Myocyte (in vitro differentiated cells): Measurements from ENCODE around the gene RNU7-1. TPM values are rescaled to one million over a fixed set of nuclear protein-coding genes. Genes with fewer than 3 reads are reported as not detected.

ENCODE experiments used
- DNase-seq: peaks from one replicate; pipeline ENCODE4 v3.0.0-alpha.2; 2012; ENCODE audit warnings: low read depth
- total RNA-seq: library from RNA; depleted of rRNA; stranded (reverse); fragments of >200 nt; gene quantifications from 2 replicates; pipeline ENCODE4 v1.2.3, GENCODE V29; 2014

Gene RNU7-1
- total RNA-seq, 1 donor from 2014 or later, result not detected

DNA sequence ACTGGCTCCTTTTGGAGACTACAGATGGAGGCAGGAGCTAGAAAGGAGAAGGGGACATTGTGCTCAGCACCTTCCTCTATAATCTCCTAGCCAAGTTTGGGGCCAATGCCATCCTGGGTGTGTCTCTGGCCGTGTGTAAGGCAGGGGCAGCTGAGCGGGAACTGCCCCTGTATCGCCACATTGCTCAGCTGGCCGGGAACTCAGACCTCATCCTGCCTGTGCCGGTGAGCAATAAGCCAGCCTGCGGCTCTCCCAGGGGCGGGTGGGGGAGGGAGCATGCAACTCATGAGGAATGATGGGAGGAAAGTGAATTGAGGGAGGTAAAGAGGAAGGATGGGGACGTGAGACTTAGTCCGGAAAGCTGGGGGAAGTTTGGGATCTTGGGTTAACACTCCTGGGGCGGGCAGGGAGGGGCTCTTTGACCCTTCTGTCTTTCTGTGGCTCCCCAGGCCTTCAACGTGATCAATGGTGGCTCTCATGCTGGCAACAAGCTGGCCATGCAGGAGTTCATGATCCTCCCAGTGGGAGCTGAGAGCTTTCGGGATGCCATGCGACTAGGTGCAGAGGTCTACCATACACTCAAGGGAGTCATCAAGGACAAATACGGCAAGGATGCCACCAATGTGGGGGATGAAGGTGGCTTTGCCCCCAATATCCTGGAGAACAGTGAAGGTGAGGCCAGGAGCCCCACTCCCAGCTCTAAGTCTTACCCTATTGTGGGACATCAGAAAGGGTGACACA lies 26.0 kb upstream of the RNU7-1 start:
- peak; percentile 42 for DNase-seq

DNA sequence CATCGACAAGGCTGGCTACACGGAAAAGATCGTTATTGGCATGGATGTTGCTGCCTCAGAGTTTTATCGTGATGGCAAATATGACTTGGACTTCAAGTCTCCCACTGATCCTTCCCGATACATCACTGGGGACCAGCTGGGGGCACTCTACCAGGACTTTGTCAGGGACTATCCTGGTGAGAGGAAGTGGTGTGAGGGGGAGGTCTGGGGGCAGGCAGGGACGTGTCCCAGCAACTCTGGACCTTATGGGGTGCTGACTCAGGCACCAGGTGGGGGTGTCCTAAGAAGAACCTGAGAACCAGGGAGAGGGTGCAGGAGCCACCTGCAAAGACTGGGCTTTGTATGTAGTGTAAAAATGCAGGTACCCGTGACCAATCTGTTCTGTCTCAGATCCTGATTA lies 24.0 kb upstream of the RNU7-1 start:
- DNase-seq, result no peak

DNA sequence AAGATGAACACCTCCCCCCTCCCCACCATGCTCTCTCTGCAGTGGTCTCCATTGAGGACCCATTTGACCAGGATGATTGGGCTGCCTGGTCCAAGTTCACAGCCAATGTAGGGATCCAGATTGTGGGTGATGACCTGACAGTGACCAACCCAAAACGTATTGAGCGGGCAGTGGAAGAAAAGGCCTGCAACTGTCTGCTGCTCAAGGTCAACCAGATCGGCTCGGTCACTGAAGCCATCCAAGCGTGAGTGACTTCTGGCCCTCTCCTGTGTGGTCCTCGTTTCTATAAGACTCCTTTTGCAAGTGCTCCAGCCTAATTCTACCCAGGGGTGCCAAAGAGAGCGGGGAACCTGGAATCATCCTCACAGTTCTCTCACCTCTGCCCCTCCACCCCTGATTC lies 22.1 kb upstream of the RNU7-1 start:
- DNase-seq, result no peak

DNA sequence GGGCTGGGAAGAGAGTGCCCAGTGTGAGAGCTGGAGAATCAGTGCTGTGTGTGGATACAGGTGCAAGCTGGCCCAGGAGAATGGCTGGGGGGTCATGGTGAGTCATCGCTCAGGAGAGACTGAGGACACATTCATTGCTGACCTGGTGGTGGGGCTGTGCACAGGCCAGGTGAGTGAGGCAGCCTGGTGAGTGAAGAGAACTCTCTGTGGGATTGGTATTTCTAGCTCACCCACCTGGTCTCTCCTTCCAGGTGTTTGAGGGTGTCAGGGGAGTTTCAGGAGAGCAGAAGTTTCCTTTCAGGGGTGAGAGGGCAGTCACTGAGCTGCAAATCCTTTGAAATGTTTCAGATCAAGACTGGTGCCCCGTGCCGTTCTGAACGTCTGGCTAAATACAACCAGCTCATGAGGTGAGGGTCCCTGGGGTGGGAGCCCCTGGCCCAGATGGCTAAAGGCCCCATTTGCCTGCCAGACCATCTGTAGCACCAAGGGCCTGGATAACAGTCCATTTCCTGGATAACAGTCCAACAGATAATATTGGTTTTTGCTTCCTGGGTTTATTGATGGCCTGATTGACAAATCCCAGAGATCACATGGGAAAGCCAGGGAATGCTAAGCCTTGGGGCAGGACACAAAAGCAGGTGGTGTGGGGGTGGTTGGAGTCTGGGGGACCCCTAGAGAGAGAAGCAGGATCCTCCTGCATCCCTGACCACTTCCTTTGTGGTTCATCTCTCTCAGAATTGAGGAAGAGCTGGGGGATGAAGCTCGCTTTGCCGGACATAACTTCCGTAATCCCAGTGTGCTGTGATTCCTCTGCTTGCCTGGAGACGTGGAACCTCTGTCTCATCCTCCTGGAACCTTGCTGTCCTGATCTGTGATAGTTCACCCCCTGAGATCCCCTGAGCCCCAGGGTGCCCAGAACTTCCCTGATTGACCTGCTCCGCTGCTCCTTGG lies 21.3 kb upstream of the RNU7-1 start:
- no peak for DNase-seq

DNA sequence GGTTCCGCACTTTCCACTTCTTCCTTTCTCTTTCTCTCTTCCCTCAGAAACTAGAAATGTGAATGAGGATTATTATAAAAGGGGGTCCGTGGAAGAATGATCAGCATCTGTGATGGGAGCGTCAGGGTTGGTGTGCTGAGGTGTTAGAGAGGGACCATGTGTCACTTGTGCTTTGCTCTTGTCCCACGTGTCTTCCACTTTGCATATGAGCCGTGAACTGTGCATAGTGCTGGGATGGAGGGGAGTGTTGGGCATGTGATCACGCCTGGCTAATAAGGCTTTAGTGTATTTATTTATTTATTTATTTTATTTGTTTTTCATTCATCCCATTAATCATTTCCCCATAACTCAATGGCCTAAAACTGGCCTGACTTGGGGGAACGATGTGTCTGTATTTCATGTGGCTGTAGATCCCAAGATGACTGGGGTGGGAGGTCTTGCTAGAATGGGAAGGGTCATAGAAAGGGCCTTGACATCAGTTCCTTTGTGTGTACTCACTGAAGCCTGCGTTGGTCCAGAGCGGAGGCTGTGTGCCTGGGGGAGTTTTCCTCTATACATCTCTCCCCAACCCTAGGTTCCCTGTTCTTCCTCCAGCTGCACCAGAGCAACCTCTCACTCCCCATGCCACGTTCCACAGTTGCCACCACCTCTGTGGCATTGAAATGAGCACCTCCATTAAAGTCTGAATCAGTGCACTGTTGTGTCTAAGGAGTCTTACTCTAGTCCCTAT lies 20.4 kb upstream of the RNU7-1 start:
- no peak for DNase-seq

DNA sequence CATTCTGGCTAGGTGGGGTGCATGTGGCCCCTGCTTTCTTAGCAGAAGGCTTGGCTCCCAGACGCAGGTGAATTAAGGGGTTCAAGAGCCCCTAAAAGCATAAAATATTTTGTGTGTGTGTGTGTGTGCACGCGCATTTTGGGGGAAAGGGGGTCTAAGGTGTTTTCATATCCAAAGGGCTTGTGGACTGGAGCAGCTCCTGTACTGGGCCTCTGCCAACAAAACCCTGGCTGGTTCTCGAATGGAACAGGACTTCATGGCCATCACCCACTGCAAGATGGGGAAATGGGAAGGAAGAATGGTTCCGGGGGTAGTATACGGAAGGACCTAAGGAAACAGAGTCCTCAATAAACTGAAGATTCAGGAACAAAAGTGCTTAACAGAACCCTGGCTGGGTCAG lies 19.8 kb upstream of the RNU7-1 start:
- no peak for DNase-seq

DNA sequence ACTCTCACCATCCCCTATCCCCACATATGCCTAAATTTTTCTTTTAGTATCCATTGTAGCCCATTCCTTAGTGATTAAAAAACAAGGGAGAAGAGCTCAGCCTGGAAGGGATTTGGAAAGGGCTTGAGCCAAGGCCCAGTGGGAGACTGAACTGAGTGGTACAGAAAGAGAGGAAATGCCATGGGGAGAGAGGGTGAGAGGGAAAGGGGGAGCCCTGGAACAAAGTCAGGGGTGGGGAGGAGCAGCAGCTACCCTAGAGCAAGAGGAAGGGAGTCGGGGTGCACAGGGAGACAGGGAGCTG lies 18.4 kb upstream of the RNU7-1 start:
- DNase-seq, result no peak

DNA sequence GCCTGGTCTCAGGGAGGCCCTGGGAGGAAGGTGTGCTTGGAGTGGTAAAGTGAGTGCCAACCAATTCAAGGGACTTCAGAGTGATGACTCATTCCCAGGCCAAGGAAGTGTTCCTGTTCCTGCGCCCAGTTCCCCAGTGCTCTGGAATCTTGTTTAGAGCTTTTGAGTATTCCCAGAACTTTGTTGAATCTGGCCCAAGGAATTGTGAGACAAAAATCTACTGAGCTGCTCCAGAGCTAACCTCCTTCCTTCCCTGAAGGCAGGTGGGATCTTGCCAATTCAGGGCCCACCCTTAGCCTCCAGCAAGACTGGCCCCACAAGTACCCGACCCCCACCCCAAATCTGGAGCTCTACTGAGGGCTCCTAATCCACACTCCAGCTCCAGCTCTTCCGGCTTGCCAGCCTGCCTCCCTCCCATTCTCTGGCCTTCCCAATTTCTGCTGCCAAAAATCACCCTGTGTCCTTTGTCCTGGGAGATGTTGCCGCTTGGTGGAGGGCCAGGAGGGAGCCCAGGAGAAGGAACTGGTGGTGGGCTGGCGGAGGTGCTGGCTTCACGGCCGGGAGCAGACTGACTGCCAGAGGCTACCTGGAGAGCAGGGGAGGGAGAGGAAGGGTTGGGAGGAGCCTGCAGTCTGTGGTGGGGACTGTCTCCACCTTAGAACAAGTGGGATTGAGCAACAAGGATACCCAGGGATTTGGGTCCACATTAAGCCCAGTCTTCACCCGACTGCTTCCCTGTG lies 17.9 kb upstream of the RNU7-1 start:
- DNase-seq, result peak; percentile 88

DNA sequence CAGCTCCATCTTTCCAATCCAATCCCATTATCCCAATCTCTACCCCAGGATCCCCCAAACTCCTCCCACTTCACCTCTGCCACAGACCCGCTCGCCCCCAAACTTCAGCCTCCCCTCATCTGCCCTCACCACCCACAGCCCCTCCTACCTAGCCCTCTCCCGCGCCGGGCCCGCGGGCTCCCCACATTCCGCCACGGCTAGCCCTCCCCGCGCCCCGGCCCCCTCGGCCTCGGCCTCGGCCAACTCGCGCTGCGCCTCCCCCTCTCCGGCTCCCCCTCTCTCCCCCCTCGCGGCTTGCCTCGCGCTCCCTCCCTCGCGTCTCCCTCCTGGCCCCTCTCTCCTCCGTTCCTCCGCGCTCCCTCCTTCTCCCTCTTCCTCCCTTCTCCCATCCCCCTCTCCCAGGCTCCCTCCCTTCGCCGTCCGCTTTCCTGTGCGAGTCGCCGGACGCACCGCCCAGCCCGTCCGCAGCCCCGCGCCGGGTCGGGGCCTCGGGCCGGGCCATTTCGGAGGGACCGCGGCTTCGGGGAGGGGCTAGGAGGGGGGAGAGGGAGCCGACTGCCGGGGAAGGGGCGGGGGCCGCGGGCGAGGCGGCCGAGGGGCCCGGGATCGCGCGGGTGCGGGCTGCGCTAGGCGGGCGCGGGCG lies 16.1 kb upstream of the RNU7-1 start, which contains the start of gene ATN1:
ATN1 (plus strand) TSS at position 581 of the 643 bp plus-strand sequence. CDS start 6,043 bp downstream, outside the sequence.
- peak; percentile 88 for DNase-seq

DNA sequence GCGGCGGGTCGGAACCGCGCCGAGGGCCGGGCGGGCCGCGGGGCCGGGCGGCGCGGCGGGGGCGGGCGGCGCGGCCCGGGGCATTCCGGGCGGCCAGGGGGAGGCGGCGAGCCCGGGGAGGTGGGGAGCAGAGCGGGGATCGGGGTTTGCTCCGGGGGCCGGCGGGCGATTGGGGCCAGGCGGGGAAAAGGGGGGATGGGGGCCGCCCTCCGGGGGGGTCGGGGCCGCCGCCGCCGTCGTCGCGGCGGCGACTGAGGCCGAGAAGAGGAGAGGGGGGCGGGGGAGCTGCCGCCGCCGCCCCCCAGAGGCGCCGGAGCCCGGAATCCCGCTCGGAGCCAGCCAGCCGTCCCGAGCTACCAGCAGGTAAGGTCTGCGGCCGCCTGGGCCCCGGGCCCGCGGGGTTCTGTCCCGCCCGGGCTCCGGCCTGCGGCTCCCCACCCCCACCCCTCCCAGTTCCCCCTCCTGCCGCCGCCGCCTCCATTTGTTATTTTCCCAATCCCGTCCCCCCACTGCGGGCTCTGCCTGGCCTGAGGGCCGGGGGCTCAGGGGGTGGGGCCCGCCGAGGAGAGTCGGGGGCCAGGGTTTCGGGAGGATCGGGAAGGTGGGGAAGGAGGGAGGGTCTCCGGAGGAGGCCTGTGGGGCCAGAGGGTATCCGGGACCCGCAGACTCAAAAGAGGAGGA lies 15.5 kb upstream of the RNU7-1 start:
- no peak for DNase-seq

DNA sequence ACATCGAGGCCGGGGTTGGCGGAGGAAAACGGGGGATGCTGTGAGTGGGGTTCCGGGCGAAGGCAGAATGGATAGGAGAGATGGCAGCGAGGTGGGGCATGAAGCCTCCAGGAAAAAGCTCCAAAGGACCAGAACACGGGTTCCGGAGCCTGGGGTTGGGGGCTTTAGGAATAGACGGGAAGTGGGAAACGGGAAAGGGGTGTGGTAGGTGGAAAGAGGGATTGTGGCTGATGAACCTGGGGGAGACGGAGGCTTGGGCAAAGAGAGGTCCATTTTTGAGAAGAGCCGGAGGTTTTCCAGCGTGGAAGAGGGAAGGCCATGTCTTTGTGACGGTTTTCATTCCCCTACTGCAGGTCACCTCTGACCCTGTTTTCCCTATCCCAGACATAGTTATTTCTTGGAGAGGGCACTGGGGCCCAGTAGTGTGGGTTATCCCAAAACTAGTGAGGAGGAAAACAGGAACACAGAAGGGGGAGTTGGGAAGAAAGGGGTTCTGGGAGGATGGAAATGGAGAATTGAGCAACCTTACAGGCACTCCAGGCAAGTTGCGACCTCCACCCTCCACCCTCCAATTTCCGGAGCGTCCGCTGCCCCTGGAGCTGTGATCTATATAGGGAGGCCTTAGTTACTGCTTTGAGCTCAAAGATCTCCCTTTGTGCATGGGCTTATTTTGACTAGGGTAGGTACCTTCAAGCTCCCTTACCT lies 14.8 kb upstream of the RNU7-1 start:
- no peak for DNase-seq

DNA sequence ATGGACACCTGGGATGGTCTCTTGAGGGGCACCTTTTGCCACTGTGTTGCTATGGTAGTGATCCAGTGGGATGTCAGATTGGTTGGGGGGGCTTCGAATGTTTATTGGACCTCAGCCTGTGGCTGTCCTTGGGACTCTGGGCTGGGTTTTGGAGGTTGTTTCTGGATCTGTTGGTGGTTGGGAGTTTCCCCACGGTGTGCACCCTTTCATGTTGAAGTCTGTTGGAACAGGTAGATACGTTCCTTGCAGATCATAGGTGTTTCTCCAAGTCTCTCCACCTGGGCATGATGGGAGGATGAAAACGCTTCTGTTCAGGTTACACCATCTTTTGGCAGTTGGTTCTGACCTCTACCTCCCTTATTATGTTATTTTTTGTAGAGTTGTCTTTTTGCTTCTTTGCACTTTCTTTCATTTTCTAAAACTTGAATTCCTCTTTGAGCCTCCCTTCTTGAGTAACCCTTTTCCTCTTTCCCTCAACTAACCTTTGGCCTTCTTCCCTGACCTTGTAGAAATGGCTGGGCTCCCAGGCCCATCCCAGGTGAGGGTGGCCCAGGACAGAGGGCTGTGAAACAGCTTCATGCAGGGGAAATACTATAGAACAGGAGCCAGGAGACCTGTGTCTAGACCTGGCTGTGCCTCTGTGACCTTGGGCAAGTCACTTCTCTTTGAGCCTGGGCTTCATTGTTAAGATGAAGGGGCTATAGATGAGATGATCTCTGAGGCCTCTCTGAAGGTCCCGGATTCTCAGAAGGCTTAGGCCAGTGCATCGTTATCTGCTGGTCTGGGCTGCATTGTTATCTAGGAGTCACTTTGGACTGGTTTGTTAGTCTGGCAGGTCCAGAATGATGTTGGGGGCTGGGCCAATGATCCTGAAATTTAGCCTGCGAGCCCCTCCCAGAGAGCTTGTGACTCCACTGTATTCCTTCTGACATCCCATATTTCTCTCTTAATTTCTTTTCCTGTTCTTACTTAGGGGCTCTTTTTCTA lies 13.9 kb upstream of the RNU7-1 start:
- DNase-seq, result no peak

DNA sequence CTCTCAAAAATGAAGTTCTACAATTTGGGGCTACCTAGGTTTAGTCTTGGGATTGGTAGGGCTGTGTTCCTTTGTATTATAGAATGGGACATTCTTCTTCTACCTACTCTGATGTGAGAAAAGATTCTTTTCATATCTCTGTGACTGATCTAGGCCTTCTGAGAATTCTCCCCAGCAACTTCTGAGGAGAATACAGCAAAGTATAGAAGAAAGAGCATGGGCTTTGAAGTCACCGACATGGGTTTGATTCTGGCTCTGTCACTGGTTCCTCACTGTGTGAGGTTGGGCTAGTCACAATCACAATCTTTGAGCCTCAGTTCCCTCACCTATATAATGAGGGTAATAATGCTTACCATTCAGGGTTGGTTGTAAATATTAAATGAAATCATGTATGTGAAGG lies 10.8 kb upstream of the RNU7-1 start:
- no peak for DNase-seq

DNA sequence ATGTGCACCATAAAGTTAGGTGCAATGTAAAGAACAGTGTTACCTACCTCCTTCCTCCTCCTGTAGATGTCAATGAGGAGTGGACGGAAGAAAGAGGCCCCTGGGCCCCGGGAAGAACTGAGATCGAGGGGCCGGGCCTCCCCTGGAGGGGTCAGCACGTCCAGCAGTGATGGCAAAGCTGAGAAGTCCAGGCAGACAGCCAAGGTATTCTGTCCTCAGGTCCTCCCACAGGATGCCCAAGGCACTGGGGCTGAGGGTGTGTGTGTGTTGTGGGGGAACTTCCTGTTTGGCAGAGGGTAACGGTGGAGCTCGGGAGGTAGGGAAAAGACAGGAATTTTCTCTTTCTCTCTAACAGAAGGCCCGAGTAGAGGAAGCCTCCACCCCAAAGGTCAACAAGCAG lies 9.5 kb upstream of the RNU7-1 start:
- DNase-seq, result no peak

DNA sequence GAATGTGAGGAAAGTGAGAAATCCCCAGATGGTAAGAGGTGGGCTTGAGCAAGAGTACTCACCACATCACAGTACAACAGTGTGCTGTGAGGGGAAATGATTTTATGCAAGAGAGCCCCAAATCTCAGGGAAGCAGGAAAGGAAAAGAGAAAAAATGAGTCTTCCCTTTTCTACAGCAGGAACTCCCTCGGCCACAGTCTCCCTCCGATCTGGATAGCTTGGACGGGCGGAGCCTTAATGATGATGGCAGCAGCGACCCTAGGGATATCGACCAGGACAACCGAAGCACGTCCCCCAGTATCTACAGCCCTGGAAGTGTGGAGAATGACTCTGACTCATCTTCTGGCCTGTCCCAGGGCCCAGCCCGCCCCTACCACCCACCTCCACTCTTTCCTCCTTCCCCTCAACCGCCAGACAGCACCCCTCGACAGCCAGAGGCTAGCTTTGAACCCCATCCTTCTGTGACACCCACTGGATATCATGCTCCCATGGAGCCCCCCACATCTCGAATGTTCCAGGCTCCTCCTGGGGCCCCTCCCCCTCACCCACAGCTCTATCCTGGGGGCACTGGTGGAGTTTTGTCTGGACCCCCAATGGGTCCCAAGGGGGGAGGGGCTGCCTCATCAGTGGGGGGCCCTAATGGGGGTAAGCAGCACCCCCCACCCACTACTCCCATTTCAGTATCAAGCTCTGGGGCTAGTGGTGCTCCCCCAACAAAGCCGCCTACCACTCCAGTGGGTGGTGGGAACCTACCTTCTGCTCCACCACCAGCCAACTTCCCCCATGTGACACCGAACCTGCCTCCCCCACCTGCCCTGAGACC lies 8.0 kb upstream of the RNU7-1 start:
- DNase-seq, result no peak

DNA sequence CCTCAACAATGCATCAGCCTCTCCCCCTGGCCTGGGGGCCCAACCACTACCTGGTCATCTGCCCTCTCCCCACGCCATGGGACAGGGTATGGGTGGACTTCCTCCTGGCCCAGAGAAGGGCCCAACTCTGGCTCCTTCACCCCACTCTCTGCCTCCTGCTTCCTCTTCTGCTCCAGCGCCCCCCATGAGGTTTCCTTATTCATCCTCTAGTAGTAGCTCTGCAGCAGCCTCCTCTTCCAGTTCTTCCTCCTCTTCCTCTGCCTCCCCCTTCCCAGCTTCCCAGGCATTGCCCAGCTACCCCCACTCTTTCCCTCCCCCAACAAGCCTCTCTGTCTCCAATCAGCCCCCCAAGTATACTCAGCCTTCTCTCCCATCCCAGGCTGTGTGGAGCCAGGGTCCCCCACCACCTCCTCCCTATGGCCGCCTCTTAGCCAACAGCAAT lies 7.4 kb upstream of the RNU7-1 start:
- DNase-seq, result no peak
